ENCODE measurements around the gene SSX1. TPM values are rescaled to one million over a fixed set of nuclear protein-coding genes. Genes with fewer than 3 reads are reported as not detected.

The SSX1 gene
- not detected in 2 replicates for total RNA-seq

GRCh38 chrX:48255062-48255796 is at the start of gene SSX1:
TSS of gene SSX1 (plus strand) at chrX:48255392. CDS start at chrX:48257242, 1,850 bp downstream.

Small RNA genes within 50 kb of the gene (small RNA-seq; reads per million reads assigned to genes)
- gene AC245047.3: not detected
- not detected for gene AC245047.4
- not detected for gene RNA5SP503

Other genes with a start within 250 kb of the SSX1 start
- not detected in 2 replicates for gene SPACA5, start 248.4 kb upstream of the SSX1 start, total RNA-seq
- gene ZNF630, start 183.8 kb upstream of the SSX1 start, total RNA-seq: 2.2 and 5.5 TPM in 2 replicates
- not detected in 2 replicates for gene SPACA5B, start 124.8 kb upstream of the SSX1 start, total RNA-seq
- gene SSX5, start 58.6 kb upstream of the SSX1 start, total RNA-seq: not detected in 2 replicates
- not detected in 2 replicates for gene SSX3, start 101.3 kb downstream of the SSX1 start, total RNA-seq
- not detected in 2 replicates for gene SSX4, start 128.1 kb downstream of the SSX1 start, total RNA-seq
- not detected in 2 replicates for gene SSX4B, start 156.6 kb downstream of the SSX1 start, total RNA-seq
- 36.1 and 65.6 TPM in 2 replicates for gene SLC38A5, start 214.9 kb downstream of the SSX1 start, total RNA-seq
- 71.8 and 160 TPM in 2 replicates for gene FTSJ1, start 220.8 kb downstream of the SSX1 start, total RNA-seq

Data from placental epithelial cell (primary cell).